ENCODE results near the gene ITGA3. TPM values are rescaled to one million over a fixed set of nuclear protein-coding genes. Genes with fewer than 3 reads are reported as not detected.

Gene ITGA3
- total and polyA plus RNA-seq, 2 of the 13 experiments (the other 11 are each of a cell fraction or from before 2014, with no cell fraction given) = 0.48 to 0.69 TPM

DNA sequence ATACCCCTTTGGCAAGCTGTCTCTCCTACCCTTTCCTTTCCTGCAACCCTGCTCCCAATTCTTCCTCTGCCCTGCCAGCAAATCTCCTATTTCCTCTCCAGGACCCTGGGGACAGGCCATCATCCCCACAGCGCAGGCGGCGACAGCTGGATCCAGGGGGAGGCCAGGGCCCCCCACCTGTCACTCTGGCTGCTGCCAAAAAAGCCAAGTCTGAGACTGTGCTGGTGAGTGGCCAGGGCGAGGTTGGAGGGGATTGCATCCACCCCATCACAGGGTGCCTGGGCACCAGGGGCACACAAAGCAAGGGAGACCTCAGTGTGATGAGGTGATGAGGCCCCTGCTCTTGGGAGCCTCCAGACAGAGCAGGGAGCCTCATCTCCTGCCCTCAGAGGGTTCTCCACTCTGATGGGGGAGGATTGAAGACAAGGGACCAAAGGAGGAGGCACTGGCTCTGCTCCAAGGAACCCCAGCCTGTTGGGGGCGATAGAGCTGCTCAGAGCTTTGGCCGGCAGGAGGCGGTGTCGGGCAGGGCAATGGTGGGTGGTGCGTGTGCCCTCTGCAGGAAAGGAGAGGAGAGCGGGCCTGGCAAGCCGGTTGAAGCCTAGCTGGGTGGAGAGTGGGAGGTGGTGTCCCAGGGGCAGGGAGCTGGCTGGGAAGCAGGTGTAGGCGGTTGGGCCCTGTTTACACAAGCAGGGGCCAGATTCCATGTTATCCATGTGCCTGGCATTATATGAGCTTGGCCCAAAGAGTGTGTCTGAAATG, 23.6 kb downstream of the ITGA3 start (continued):
- no peak for TF ChIP-seq ZBTB20 (CRISPR knock-in tag; IDR thresholded peaks at IDR 0.05; ENCODE audit: borderline replicate concordance, low read depth)
- TF ChIP-seq SIX4 (CRISPR knock-in tag; IDR thresholded peaks at IDR 0.05) = no peak
- peak; percentile 61; the same call in 1 of the 2 replicates for TF ChIP-seq CBFB (CRISPR knock-in tag; IDR thresholded peaks at IDR 0.05)
- no peak for TF ChIP-seq ZNF354B (CRISPR knock-in tag; IDR thresholded peaks at IDR 0.05)
- no peak for TF ChIP-seq ZBTB38 (CRISPR knock-in tag; IDR thresholded peaks at IDR 0.05)
- peak; percentile 15; the same call in 1 of the 2 replicates for TF ChIP-seq FOXO1 (CRISPR knock-in tag; IDR thresholded peaks at IDR 0.05)
- no peak for TF ChIP-seq CSRNP2 (CRISPR knock-in tag; conservative IDR thresholded peaks at IDR 0.05; ENCODE audit: low read depth)
- no peak for TF ChIP-seq ZNF75D (CRISPR knock-in tag; IDR thresholded peaks at IDR 0.05; ENCODE audit: borderline replicate concordance)
- peak; percentile 95 for TF ChIP-seq PTBP1 (IDR thresholded peaks at IDR 0.05; ENCODE audit: low read depth, low read length, poor library complexity, severe bottlenecking)
- no peak for TF ChIP-seq TCF12 (IDR thresholded peaks at IDR 0.05)
- no peak for TF ChIP-seq TCF12 (CRISPR knock-in tag; IDR thresholded peaks at IDR 0.05)
- no peak for TF ChIP-seq HMGA1 (CRISPR knock-in tag; conservative IDR thresholded peaks at IDR 0.05)
- TF ChIP-seq TP53 (CRISPR knock-in tag; conservative IDR thresholded peaks at IDR 0.05) = no peak
- TF ChIP-seq SMAD3 (CRISPR knock-in tag; IDR thresholded peaks at IDR 0.05) = no peak
- no peak for TF ChIP-seq ZNF784 (CRISPR knock-in tag; IDR thresholded peaks at IDR 0.05; ENCODE audit: borderline replicate concordance)
- TF ChIP-seq REPIN1 (CRISPR knock-in tag; IDR thresholded peaks at IDR 0.05; ENCODE audit: borderline replicate concordance, low read depth) = peak; percentile 72
- TF ChIP-seq ATRX (CRISPR knock-in tag; IDR thresholded peaks at IDR 0.05; ENCODE audit: borderline replicate concordance) = no peak
- TF ChIP-seq MXI1 (IDR thresholded peaks at IDR 0.05; ENCODE audit: borderline replicate concordance, low read depth, low read length) = no peak
- TF ChIP-seq ZNF737 (CRISPR knock-in tag; IDR thresholded peaks at IDR 0.05; ENCODE audit: borderline replicate concordance) = no peak
- no peak for TF ChIP-seq ZNF577 (CRISPR knock-in tag; IDR thresholded peaks at IDR 0.05; ENCODE audit: borderline replicate concordance, low read depth)
